Stimulated activated CD4-positive, alpha-beta T cell treated with anti-CD3 and anti-CD28 coated beads, TNF-alpha, amount 100 ng/mL, for 24 hours (primary cell): ENCODE data around the gene ESRP2.
A peak's percentile ranks its signal among the peaks of the same experiment; 100 is the strongest.

ENCODE experiments used
- DNase-seq, 3 experiments: peaks; one replicate each; pipeline ENCODE4 v3.0.0-alpha.2; 2020; ENCODE audit warnings: low read depth in 3 of 3

Gene ESRP2

DNA sequence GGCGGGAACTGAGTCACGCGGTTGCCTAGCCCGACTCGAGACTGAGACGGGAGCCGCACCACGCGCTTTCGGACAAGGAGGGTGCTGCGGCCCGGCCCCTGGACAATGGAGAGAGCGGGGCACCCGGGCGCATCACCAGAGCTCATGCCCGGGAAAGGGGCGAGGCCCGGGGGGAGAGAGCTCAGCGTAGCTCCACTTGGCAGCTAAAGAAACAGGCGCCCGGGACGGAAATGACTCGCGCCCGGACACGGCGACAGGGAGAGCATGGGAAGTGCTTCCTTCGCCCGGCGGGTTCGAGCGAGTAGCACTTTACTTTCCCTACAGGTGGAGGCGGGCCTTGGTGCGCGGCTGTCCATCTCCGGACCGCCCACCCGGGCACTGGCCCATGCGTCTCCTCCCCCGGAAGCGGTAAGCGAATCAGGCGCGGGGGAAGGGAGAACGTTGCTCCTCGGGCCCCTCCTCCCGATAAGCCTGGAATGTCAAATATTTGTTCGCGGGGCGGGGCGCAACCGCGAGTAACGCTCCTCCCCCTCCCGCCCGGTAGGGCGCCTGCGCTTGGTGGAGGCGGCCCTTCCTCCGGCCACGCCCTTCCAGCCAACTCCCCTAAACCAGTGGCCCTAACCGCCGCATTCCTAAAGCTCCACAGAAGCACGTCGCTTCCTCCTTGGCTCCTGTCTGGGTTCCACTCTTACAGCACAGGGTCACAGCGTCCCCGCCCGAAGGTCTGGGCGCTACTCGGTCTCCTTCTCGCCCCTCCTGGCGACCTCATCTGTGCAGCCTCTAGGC, 1.5 kb upstream of the ESRP2 start:
- DNase-seq = peak; percentile 85 to 94 (median 86)

DNA sequence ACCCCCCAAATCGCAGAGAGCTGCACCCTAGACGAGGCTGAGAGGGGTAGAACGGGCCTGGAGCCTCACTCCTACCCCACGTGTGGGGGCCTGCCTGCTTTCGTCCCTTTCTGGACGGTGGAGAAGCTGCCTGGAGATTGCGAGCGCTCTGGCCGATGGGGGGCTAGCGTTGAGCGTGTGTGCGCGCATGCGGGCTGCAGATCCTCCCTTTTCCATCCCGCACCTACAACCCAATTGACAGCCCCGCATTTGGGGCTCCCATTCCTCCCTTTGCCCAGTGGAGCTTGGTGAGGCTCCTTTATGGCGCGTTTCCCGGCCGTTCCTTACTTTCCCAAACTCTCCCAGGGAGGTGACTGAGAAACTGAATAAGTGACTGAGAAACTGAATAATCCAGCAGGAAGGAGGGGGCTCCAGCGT, 907 bp upstream of the ESRP2 start:
- DNase-seq = no peak

DNA sequence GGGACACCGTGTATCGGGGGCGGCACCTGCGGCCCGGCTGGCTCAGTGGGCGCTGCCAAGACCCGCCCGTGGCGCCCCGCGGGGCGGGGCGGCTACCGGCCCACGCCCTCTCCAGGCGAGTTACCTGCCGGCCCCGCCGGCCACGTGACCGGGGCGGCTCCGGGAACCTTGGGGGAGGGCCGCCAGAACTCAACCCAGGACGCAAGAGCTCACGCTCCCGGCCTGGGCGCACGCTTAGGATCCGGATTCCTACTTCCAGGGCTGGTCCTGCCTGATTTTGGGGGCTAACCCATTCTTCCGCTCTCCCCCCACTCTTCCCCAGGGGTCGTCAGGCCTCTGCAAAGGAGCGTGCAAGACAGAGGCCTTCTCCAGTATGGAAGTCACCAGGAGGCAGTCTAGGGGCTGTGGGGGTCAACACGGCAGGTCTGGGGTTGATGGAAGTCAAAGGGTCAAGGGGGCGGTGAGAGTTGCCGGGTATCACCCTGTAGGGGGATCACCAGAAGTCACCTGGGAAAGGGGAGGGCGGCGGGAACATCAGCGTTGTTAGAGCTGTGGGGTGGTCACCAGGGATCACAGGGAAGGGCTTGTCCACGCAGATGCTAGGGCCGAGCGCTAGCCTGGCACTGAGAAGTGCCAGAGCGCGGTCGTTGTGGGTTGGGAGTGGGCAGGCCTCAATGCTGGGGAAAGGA, 354 bp upstream of the ESRP2 start:
- peak in 1 of 3 experiments; percentile 38 for DNase-seq

DNA sequence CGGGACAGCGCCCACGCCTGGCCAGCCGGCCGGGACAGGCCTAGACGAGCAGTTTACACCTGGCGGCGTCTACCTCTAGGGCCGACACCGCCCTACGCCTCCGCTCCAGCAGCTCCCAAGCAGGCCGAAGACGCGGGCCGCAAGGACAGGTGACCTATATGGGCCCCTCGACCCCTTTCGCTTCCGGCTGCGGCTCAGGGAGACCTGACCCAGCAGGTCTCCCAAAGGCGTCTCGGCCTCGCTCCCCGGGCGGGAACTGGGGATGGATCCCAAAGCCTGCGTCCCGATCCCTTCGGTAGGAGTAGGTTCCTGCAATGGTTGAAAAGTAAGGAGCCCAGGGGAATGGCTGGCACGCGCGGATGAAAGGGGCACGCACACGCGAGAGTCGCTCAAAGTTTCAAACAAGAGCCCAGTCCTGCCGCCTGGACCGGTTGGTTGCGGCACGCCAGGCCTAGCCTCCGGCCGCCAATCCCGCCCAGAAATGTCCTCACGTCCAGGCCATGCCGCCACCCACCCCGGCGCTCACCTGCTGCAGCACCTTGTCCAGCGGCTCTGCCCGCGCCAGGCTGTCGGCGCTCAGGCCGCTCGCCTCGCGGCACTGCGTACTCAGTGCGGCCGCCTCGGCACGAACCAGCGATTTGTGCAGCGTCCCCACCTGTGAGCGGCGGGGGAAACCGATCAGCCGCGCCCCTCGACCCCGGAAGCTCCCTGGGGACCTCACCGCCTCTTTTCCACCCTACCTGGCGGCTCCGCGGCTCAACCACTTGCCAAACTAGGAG, 630 bp downstream of the ESRP2 start:
- DNase-seq = no peak

DNA sequence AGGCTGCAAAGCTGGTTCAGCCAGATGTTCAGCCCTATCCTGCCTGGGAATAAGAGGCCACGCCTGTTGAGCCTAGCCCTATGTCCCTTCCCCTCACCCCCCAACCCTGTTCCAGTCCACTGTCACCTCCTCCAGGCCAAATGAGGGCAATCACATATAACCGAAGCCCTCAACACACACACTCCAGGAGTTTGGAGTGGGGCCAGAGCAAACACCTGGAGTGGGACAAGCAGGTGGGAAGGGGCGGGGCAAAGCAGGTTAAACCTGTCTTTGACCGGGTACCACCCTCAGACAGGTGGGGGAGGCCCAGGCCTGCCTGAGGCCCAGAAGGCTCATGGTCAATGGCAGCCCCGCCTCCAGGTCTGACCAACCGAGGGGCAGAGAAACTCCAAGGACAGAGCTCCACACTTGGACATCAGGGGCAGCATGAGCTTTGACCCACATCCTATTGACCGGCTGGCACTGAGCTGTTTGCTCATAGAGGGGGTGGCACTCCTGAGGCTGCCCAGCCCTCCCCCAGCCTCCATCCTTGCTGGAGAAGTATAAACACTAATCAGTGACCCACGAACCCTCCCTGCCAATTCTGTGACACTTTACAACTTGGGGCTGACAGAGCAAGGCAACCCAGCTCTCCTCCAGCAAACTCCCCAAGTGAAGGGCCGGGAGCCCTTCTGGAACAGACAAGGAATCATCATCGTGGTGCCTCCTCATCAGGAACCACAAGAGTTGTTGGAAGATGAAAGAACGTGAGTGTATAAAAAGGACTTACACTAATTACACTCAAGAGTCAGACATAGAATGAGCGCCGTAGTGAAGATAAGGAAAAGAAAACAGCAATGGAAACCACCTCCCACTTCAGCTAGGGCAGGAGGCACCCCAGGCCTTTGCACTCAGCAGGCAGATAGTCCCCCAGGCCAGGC, 1.5 kb downstream of the ESRP2 start:
- DNase-seq = no peak

DNA sequence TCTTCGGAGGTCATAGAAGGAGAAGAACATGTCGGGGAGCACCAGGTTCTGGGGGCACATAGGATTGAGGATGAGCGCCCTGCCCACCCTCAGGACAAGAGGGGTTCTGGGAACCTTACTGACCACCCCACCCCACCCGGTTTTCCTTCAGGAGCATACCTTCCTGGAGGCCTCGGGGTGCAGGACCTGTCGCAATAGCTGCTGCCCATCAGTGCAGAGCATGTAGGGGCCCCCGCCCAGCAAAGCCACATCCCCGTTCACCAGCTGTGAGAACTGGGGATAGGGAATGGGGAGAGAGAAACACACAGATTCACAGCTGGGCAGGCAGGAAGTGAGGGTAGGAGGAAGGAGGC, 2.1 kb downstream of the ESRP2 start:
- DNase-seq = no peak

DNA sequence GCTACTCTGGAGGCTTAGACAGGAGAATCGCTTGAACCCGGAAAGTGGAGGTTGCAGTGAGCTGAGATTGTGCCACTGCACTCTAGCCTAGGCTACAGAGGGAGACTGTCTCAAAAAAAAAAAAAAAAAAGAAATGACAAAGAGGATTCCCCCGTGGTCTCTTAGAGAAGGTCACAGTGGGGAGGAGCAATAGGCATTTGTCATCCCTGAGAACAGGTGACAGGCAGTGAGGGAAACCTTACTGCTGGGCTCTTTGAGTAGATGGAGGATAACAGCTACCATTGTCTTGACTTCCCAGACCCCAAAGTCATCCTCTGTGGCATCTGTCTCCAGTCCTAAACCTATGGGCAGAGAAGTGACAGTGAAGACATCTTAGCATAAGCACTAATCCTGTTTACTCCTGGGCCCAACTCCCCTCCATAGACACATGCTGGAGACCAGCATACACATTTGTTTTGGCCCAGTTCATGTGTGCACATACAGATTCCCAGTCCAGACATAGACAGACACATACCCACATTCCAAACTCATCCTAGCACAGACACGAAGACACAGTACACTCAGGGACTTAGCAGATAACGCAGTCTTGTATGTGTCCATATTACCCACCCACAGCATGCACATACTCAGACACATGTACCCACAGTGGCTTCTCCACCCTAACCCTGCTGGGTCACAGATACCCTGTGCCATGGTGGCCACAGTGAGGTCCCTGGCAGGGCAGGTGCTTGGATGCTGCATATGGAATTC, 2.7 kb downstream of the ESRP2 start:
- no peak for DNase-seq

DNA sequence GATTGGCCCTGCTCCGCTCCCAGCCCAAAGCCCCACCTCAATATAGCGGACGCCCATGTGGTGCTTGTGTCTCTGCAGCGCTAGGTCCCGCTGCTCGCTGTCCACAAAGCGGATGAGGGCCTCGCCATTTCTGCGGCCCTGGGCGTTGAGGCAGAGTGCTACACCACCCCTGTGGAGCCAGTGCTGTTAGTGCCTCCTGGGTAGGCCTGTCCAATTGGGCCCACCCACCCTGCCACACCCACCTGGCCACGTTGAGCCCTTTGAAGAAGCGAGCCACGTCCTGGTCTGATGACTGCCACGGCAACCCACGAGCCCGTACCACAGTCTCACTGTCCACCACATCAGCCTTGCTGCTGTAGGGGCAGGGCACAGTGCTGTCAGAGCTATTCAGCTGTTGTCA, 3.6 kb downstream of the ESRP2 start:
- no peak for DNase-seq

DNA sequence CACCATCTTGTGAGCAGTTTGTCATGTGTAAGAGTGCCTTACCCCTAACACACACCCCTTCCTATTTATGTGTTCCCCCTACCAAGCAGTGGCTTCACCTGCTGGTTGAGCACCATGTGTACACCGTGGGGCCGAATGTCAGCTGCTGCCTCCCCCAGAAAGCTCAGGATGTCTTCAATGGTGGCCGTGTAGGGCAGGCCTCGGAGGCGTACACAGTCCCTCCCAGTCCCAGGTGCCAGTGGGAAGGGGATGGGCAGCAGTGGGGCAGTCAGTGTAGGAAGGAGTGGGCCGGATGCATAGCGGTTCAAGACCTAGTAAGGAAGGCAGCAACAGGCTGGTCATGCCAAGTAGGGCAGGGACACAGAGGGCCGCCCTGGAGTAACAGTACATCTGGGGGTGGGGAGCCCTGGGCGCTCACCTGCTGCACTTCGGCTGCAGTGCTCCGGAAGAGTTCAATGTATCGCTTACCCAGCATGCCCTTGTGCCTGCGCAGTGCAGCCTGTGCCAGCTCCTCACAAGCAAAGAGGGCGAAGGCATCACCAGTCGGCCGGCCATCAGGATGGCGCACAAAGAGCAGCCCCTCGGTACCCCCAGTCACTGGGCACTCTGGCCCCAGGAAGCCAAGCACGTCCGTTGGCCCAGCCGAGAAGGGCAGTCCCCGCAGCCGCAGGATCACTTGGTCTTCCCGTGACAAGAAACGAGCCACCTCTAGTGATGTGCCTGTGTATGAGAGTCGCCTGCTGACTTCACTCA, 4.4 kb downstream of the ESRP2 start:
- DNase-seq = no peak

DNA sequence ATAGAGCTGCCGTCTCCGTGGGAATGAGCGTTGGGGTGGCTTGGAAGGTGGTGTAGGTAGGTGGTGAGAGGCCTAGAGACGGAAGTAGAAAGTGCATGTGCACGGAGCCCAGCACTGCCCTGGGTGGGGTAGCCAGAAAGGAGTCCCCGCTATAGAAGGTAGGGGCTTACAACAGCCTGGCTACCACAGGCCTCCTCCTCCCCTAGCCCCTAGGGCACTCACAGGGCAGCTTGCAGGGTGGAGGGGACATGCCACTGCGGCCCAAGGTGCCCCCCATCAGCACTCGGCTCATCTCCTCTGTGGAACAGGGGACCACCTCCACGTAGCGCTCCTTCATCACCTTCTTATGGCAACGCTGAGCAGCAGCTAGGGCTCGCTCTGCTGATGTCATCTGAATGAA, 5.0 kb downstream of the ESRP2 start:
- DNase-seq = no peak

DNA sequence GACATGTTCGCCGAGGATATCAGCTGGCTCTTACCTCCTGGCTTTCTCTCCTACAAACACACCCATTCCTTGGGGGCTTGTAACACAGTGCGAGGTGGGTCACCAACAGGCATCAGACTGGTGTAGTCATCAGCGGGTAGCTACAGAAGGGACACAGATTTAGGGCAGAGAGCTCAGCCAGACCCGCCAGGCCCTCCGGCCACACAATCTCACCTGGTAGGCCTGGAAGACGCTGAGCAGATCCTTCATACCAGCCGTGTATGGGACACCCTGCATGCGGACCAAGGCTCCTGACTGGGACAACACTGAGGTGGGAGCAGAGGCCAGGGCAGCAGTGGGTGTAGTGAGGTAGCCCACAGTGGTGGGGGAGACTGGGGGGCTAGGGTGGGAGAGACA, 5.8 kb downstream of the ESRP2 start:
- no peak for DNase-seq

DNA sequence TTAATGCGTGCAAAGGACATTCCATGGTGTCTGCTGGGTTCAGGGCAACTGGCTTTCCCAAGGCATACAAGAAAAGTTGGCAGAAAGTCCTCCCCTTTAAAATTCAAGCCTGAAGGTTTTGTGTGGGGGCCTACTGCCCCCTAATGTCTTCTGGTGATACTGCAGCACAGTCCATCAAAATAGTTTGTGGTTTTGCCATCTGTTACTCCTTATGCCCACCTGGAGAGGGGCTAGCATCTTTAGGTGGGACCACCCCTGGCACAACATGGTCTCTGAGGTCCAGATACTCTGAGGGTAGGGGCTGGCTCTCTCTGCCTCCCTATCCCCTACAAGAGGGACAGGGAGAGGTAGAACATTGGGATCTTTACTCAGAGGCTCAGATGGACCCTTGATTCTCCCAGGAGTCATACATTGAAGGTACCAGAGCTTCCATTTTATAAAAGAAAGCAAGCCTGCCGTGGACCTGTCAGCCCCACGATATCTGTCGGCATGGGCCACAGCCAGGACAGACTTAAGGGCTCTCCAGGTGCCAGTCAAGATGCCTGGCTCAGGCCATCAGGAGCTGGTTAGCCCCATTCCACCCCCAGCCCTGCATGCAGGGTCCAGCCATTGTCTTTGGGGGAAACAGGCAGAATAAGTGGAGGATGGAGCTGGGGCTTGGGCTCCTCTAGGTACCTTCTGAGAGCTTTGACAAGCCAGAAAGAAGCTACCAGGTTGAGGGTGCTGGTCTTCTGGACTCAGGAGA, 6.3 kb downstream of the ESRP2 start:
- no peak for DNase-seq

DNA sequence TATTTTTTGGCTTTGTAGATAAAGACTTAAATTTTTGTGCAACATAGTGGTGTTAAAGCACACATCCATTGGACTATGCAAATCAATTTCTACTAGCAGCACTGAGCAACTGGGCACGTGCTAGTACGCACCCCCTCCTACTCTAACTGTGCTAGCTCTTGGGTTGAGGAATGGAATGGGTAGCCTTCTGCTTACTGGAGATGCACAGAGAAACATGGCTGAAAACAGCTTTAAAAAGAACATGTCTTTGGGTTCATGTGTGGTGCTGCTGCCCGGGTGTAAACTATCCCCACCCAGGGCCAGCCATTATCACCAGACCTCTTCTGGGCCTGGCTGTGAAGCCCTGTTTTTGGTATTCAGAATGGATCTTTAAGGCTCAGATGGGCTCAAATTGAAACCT, 7.3 kb downstream of the ESRP2 start:
- DNase-seq = no peak

DNA sequence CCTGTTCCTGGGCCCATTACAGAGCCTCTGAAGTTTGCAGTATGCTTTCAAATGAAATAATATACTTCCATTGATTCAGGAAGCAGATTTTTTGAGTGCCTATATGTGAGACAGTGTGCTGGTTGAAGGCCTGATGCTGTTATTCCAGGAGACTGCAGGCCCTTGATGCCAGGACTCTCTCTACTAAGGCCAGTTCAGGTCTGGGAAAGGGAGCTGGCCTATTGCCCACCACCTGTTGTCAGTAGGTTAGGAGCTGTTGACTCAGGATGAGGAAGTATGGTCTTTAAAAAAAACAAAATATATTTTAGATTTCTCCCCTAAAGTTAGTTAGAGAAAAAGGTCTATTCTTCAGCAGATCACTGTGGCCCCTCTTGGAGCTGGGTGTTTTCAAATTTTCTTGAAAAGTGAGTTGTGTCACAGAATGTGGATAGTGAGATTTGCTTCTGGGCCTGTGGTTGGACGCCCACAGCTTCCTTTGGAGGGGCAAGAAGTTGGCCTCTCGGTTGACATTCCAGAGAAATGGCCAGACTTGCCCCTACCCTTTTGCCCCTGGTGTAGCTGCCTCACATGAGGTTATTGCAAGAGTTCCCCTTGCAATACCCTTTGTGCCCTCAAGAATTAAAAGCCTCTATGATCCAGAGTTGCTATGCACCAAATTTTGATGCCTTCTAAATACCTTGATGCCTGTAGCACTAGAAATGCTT, 7.9 kb downstream of the ESRP2 start:
- DNase-seq = no peak

DNA sequence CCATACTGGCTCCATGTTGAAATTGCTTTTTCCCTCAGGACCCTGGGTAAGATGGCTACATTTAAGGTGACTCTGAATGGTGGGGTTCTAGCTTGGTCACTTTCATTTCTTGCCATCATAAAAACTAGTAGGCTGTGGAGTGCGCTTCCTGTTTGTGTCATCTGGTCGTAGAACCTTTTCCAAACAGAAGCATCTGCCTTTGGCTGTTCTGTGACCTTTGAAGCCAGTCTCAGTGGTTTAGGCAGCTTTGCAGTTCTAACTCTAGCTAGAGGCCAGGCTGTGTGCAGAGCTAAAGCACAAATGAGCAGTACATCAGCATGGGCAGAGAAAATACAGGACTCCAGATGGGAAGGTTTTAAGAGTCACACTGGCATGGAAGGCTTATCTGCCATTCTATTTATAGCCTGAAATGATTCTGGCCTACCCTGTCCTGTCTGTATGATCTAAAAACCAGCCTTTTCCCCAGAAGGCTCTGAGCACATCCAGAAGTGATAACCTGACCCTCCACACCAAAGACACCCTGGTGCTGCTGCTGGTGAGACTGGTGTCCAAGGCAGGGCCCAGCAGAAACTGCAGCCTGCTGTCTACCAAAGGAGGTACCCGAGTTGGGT, 8.6 kb downstream of the ESRP2 start:
- DNase-seq = no peak

DNA sequence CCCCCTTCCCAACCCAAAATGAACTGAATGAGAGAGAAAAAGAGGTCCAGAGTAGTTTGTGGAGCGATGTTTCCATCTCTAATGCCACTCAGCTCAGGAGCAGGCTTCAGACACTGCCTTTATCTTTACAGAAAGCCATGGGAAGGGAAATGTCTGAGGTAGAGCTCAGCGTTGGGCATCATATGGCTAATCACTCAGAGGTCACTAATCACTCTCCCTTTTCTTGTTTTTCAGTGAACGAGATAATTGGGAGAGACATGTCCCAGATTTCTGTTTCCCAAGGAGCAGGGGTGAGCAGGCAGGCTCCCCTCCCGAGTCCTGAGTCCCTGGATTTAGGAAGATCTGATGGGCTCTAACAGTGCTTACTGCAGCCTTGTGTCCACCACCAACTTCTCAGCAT, 9.8 kb downstream of the ESRP2 start:
- no peak for DNase-seq

DNA sequence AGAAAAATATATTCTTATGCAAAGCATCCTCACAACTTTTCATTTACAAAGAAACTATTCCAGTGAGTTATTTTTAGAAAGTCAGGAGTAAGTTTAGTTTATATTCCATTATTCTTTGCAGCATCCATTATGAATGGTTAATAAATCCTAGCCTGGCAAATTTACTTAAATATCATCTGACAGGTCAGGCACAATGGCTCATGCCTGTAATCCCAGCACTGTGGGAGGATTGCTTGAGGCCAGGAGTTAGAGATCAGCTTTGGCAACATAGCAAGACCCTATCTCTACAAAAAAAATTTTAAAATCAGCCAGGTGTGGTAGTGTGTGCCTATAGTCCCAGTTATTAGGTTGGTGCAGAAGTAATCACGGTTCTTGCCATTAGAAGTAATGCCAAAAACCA, 12.9 kb downstream of the ESRP2 start:
- DNase-seq = no peak

DNA sequence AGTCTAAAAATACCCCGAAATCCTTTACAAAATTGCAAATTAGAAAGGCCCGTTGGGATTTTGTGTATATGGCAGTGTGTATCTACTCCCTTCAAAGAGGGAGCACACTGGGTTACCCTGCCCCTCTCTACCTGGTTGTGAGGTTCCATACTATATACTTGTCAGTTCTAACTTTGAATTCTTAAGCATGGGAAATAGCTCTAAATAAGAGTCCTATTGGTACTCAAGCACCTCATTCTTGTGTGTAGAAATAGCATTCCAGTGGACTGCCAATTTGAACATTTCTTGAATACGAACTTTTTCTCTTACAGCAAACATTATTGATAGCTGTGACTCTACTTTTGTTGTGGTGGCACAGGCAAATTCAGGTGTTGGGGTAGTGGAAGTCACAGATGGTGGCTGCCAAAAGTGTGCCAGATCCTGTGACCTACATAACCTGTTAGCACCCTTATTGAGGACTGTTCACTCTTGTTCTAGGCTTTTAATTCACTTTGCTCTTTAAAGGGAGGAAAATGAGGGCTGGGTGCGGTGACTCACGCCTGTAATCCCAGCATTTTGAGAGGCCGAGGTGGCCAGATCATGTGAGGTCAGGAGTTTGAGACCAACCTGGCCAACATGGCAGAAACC, 16.1 kb downstream of the ESRP2 start:
- no peak for DNase-seq
